GM23338 (cell line): ENCODE measurements around the gene FAAP100.

Source experiments
- EZH2 ChIP-seq: fragments of 200-600 bp; sonication (generic); IDR thresholded peaks from one replicate; pipeline ENCODE4 v1.8.0; 2017; ENCODE audit warnings: antibody characterized with exemption, mild to moderate bottlenecking, low read depth; ENCODE audit not compliant: unreplicated experiment
- EZH2phosphoT487 ChIP-seq: fragments of 200-600 bp; sonication (generic); IDR thresholded peaks from one replicate; pipeline ENCODE4 v1.8.1; 2018; ENCODE audit warnings: antibody characterized with exemption; ENCODE audit not compliant: unreplicated experiment
- JUNB ChIP-seq: IDR thresholded peaks from one replicate; pipeline ENCODE4 v1.6.1; 2016; ENCODE audit warnings: antibody characterized with exemption; ENCODE audit not compliant: unreplicated experiment
- POLR2AphosphoS5 ChIP-seq: IDR thresholded peaks from 2 replicates; pipeline ENCODE4 v1.6.1; 2016; ENCODE audit warnings: antibody characterized with exemption, low read depth
- REST ChIP-seq: IDR thresholded peaks from one replicate; pipeline ENCODE4 v1.6.1; 2018; ENCODE audit warnings: antibody characterized with exemption; ENCODE audit not compliant: unreplicated experiment
- ZNF114 ChIP-seq: fragments of 250-450 bp; sonication (Bioruptor Pico); IDR thresholded peaks from 2 replicates; pipeline ENCODE4 v1.5.0; 2020; ENCODE audit warnings: mild to moderate bottlenecking, moderate library complexity
- TF ChIP-seq, protein P1 (sequence below), 2 experiments: fragments of 200-600 bp in 1 of 2; sonication (generic) in 1 of 2; conservative IDR thresholded peaks; 2 replicates each; pipeline versions ENCODE4 v1.5.1 to v1.6.1; 2016 to 2017; ENCODE audit warnings: antibody characterized with exemption in 2 of 2, low read depth in 2 of 2, mild to moderate bottlenecking in 2 of 2, moderate library complexity in 1 of 2

DNA sequence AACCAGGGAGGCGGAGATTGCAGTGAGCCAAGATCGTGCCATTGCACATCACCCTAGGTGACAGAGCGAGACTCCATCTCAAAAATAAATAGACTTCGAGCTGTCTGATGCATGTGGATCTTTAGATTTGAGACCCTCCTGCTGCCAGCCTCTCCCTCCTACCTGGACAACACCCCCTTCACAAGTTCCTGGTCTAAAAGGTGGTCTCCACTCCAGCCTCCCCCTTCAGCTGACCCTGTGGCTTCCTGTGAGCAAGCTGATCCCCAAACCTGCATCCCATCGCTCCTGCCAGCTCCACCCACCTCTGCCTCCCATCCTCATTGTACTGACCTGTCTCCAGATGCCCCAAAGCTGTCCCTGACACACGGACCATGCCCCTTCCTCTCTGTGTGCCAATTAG is 27.1 kb upstream of the FAAP100 start:
- TF ChIP-seq, protein P1, sequence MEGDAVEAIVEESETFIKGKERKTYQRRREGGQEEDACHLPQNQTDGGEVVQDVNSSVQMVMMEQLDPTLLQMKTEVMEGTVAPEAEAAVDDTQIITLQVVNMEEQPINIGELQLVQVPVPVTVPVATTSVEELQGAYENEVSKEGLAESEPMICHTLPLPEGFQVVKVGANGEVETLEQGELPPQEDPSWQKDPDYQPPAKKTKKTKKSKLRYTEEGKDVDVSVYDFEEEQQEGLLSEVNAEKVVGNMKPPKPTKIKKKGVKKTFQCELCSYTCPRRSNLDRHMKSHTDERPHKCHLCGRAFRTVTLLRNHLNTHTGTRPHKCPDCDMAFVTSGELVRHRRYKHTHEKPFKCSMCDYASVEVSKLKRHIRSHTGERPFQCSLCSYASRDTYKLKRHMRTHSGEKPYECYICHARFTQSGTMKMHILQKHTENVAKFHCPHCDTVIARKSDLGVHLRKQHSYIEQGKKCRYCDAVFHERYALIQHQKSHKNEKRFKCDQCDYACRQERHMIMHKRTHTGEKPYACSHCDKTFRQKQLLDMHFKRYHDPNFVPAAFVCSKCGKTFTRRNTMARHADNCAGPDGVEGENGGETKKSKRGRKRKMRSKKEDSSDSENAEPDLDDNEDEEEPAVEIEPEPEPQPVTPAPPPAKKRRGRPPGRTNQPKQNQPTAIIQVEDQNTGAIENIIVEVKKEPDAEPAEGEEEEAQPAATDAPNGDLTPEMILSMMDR (conservative IDR thresholded peaks at IDR 0.05; ENCODE audit: low read depth in 2 of 2): no peak
- TF ChIP-seq ZNF114 (CRISPR knock-in tag): no peak
- TF ChIP-seq JUNB: no peak
- TF ChIP-seq REST: no peak
- no peak for TF ChIP-seq POLR2AphosphoS5
- no peak for TF ChIP-seq EZH2
- no peak for TF ChIP-seq EZH2phosphoT487
